ENCODE data around the gene BRME1.

Gene BRME1

GRCh38 chr19:13841086-13841961 is 64.6 kb downstream of the BRME1 start:
- ChIA-PET CTCF (interaction anchor here (3.8 kb wide), 1 partner anchor 21 kb away, joined by 19 read pairs; no protein-coding TSS in a partner anchor), POLR2A (interaction anchor here (0.7 to 3.1 kb wide), 7 partner anchors 9 to 46 kb away, joined by 3 to 37 read pairs (median 5); partner anchors contain the start of gene ZSWIM4)
- no peak for DNase-seq (ENCODE audit: extremely low spot score)
- TF ChIP-seq, protein P1, sequence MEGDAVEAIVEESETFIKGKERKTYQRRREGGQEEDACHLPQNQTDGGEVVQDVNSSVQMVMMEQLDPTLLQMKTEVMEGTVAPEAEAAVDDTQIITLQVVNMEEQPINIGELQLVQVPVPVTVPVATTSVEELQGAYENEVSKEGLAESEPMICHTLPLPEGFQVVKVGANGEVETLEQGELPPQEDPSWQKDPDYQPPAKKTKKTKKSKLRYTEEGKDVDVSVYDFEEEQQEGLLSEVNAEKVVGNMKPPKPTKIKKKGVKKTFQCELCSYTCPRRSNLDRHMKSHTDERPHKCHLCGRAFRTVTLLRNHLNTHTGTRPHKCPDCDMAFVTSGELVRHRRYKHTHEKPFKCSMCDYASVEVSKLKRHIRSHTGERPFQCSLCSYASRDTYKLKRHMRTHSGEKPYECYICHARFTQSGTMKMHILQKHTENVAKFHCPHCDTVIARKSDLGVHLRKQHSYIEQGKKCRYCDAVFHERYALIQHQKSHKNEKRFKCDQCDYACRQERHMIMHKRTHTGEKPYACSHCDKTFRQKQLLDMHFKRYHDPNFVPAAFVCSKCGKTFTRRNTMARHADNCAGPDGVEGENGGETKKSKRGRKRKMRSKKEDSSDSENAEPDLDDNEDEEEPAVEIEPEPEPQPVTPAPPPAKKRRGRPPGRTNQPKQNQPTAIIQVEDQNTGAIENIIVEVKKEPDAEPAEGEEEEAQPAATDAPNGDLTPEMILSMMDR (IDR thresholded peaks at IDR 0.05; ENCODE audit: control extremely low read depth, extremely low read depth, low read depth, missing control alignments): no peak

- DNase-seq (ENCODE audit: extremely low spot score): no peak
- ChIA-PET CTCF (interaction anchor here (3.8 kb wide), 1 partner anchor 22 kb away, joined by 19 read pairs; no protein-coding TSS in a partner anchor), POLR2A (interaction anchor here (0.6 to 3.1 kb wide), 10 partner anchors 10 to 588 kb away, joined by 3 to 37 read pairs (median 5); partner anchors contain the start of gene ZSWIM4)
- TF ChIP-seq, protein P1 (IDR thresholded peaks at IDR 0.05; ENCODE audit: control extremely low read depth, extremely low read depth, low read depth, missing control alignments): no peak
These were observed 65.4 kb downstream of the BRME1 start for GRCh38 chr19:13840305-13841085.

DNA sequence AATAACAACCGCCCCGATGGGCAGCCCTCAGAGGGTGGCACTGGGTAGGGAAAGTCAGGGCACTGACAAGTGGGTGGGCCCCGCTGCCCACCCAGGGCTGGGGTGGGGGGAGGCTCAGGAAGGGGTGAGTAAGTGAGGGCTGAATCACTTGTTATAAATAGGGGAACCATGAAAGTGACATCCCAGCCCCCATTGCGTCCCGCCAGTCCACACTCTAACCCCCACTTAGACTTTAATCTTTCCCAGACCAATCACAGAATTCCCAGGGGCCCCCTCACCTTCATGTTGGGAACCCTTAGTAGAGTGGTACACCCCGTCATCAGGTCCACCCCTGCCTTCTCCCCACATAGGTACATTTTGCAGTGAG is 66.0 kb downstream of the BRME1 start:
- POLR2A ChIA-PET: interaction anchor here (0.6 to 3.1 kb wide), 7 partner anchors 9 to 589 kb away, joined by 3 to 37 read pairs (median 5); partner anchors contain the start of gene ZSWIM4
- no peak for DNase-seq (ENCODE audit: extremely low spot score)
- CTCF ChIA-PET: interaction anchor here (3.8 kb wide), 1 partner anchor 22 kb away, joined by 19 read pairs; no protein-coding TSS in a partner anchor
- TF ChIP-seq, protein P1 (IDR thresholded peaks at IDR 0.05; ENCODE audit: control extremely low read depth, extremely low read depth, low read depth, missing control alignments): no peak

DNA sequence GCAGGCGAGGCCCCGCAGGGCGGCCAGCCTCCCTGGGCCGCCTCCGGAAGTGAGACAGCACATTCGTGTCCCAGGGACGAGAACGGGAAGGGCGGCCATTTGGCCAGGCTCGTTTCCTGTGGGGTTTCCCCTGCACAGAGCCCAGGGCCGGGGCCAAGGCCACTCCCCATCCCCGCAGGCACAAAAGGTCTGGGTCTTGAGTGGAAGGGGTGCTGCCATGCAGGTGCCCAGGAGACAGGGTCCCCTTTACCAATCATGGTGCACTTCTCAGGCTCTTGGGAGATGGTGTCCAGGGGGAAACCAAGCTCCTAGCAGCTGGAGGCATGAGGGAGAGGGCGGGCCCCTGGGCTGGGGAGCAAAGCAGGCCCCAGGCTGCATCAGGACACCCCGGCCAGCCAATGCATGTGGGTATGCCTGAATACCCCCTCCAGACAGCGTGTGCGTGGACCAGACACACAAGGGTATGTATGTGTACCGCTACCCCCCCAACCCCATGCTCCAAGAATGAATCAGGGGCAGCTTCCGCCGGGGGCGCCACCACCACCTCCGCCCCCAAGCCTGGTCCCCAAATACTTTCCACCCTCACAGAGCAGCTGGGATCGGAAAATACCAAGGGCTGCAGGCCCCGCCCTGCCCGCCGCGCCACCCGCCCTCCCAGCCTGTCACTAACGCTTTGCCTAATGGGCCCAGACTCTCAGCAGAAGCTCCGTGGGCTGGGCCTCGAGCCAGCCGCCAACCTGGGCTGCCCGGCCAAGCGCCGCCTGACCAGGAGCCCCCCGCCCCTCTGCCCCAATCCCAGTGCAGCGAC is 66.6 kb downstream of the BRME1 start:
- TF ChIP-seq, protein P1 (IDR thresholded peaks at IDR 0.05; ENCODE audit: control extremely low read depth, extremely low read depth, low read depth, missing control alignments): no peak
- ChIA-PET CTCF (interaction anchor here (1.3 to 3.8 kb wide), 2 partner anchors 23 to 54 kb away, joined by 3 to 19 read pairs; no protein-coding TSS in a partner anchor), POLR2A (interaction anchor here (0.7 to 3.1 kb wide), 7 partner anchors 8 to 52 kb away, joined by 3 to 37 read pairs (median 5); partner anchors contain the start of gene ZSWIM4)
- DNase-seq (ENCODE audit: extremely low spot score): peak; percentile 89

- POLR2A ChIA-PET: interaction anchor here (1.8 kb wide), 1 partner anchor 13 kb away, joined by 5 read pairs; no protein-coding TSS in a partner anchor
- TF ChIP-seq, protein P1 (IDR thresholded peaks at IDR 0.05; ENCODE audit: control extremely low read depth, extremely low read depth, low read depth, missing control alignments): no peak
- CTCF ChIA-PET: interaction anchor here (1.3 to 3.8 kb wide), 2 partner anchors 24 to 53 kb away, joined by 3 to 19 read pairs; no protein-coding TSS in a partner anchor
- DNase-seq (ENCODE audit: extremely low spot score): no peak
These were observed 67.3 kb downstream of the BRME1 start for GRCh38 chr19:13838435-13839129.

Data from GM10248 (cell line).